Measurements from ENCODE around the gene TRPM3. TPM values are rescaled to one million over a fixed set of nuclear protein-coding genes. Genes with fewer than 3 reads are reported as not detected.

TRPM3 gene
- total RNA-seq, 1 experiment from 2014 or later = 5.4 TPM

GRCh38 chr9:71098801-71099200 lies 22.6 kb downstream of the TRPM3 start:
- Mint-ChIP-seq H3K4me3 (no peak overlapping the region), H3K9me3 (no peaks in the 10 kb centered on the region), H3K27me3 (ENCODE audit: low read depth) (no peaks in the 10 kb centered on the region), H3K36me3 (no peaks in the 10 kb centered on the region), H3K4me1 (peaks cover 4% of the 10 kb centered on the region), H3K27ac (no peak overlapping the region)
- ChIA-PET POLR2A (interaction anchor here (0.6 kb wide), 1 partner anchor 11 kb away, joined by 3 read pairs; no protein-coding TSS in a partner anchor), CTCF (no interaction called here)
- TF ChIP-seq, protein P1, sequence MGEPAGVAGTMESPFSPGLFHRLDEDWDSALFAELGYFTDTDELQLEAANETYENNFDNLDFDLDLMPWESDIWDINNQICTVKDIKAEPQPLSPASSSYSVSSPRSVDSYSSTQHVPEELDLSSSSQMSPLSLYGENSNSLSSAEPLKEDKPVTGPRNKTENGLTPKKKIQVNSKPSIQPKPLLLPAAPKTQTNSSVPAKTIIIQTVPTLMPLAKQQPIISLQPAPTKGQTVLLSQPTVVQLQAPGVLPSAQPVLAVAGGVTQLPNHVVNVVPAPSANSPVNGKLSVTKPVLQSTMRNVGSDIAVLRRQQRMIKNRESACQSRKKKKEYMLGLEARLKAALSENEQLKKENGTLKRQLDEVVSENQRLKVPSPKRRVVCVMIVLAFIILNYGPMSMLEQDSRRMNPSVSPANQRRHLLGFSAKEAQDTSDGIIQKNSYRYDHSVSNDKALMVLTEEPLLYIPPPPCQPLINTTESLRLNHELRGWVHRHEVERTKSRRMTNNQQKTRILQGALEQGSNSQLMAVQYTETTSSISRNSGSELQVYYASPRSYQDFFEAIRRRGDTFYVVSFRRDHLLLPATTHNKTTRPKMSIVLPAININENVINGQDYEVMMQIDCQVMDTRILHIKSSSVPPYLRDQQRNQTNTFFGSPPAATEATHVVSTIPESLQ (CRISPR knock-in tag; IDR thresholded peaks at IDR 0.05) = no peak
- no peak for TF ChIP-seq FOXP1 (CRISPR knock-in tag; IDR thresholded peaks at IDR 0.05; ENCODE audit: borderline replicate concordance)
- TF ChIP-seq NR1H2 (CRISPR knock-in tag; IDR thresholded peaks at IDR 0.05) = no peak
- TF ChIP-seq CTCF (IDR thresholded peaks at IDR 0.05) = no peak
- TF ChIP-seq SP1 (CRISPR knock-in tag; conservative IDR thresholded peaks at IDR 0.05) = no peak
- TF ChIP-seq, protein P2, sequence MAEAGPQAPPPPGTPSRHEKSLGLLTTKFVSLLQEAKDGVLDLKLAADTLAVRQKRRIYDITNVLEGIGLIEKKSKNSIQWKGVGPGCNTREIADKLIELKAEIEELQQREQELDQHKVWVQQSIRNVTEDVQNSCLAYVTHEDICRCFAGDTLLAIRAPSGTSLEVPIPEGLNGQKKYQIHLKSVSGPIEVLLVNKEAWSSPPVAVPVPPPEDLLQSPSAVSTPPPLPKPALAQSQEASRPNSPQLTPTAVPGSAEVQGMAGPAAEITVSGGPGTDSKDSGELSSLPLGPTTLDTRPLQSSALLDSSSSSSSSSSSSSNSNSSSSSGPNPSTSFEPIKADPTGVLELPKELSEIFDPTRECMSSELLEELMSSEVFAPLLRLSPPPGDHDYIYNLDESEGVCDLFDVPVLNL (CRISPR knock-in tag; IDR thresholded peaks at IDR 0.05; ENCODE audit: borderline replicate concordance, low read depth) = no peak
- TF ChIP-seq ELF4 (CRISPR knock-in tag; IDR thresholded peaks at IDR 0.05; ENCODE audit: low read depth) = no peak
- no peak for TF ChIP-seq IRF2 (CRISPR knock-in tag; IDR thresholded peaks at IDR 0.05; ENCODE audit: borderline replicate concordance, low read depth)
- no peak for TF ChIP-seq FOXK1 (CRISPR knock-in tag; IDR thresholded peaks at IDR 0.05)
- no peak for TF ChIP-seq ETV6 (CRISPR knock-in tag; IDR thresholded peaks at IDR 0.05)
- no peak for TF ChIP-seq SMAD4 (CRISPR knock-in tag; IDR thresholded peaks at IDR 0.05)
- DNase-seq (ENCODE audit: low spot score) (no peak), ATAC-seq (no peak)

DNA sequence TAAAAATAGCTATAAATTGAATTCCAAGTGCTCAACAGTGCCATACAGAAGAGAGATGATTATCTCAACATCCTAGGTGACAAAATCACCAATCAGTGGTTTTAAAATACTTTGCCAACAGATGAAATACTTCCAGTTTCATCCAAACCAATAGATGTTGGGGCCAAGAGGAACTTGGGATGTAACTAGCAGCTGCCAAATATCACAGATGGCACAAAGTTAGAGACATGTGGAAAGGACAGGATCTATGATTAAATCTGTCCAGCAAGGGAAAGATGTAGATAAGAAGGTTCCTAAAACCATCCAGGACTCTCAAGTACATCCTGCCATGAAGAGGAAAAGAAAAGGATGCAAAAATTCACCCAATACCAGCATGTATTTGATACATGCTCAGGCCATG lies 23.8 kb downstream of the TRPM3 start:
- TF ChIP-seq MAX (CRISPR knock-in tag; IDR thresholded peaks at IDR 0.05) (no peak), CBFB (CRISPR knock-in tag; IDR thresholded peaks at IDR 0.05; ENCODE audit: low read depth) (no peak), SOX15 (CRISPR knock-in tag; IDR thresholded peaks at IDR 0.05) (no peak), ESRRA (CRISPR knock-in tag; IDR thresholded peaks at IDR 0.05; ENCODE audit: borderline replicate concordance) (no peak), ZNF671 (CRISPR knock-in tag; IDR thresholded peaks at IDR 0.05) (no peak), ERG (CRISPR knock-in tag; IDR thresholded peaks at IDR 0.05) (no peak), IRF1 (CRISPR knock-in tag; IDR thresholded peaks at IDR 0.05) (no peak), MYBL2 (CRISPR knock-in tag; IDR thresholded peaks at IDR 0.05) (no peak), ZNF423 (CRISPR knock-in tag; IDR thresholded peaks at IDR 0.05) (no peak)
- TF ChIP-seq, protein P3, sequence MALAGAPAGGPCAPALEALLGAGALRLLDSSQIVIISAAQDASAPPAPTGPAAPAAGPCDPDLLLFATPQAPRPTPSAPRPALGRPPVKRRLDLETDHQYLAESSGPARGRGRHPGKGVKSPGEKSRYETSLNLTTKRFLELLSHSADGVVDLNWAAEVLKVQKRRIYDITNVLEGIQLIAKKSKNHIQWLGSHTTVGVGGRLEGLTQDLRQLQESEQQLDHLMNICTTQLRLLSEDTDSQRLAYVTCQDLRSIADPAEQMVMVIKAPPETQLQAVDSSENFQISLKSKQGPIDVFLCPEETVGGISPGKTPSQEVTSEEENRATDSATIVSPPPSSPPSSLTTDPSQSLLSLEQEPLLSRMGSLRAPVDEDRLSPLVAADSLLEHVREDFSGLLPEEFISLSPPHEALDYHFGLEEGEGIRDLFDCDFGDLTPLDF (CRISPR knock-in tag; IDR thresholded peaks at IDR 0.05) = no peak
- Mint-ChIP-seq H3K9me3 (peaks cover 4% of the 10 kb centered on the region), H3K27ac (no peak overlapping the region), H3K36me3 (no peaks in the 10 kb centered on the region; the same call in 1 of the 2 replicates), H3K27me3 (ENCODE audit: low read depth) (no peaks in the 10 kb centered on the region), H3K4me1 (peaks cover 7% of the 10 kb centered on the region), H3K4me3 (no peak overlapping the region)
- ATAC-seq (no peak), DNase-seq (ENCODE audit: low spot score) (no peak)
- CTCF ChIA-PET = no interaction called here
- POLR2A ChIA-PET = no interaction called here

All from WTC11 (cell line).